Thoracic aorta (tissue), 2 donors: ENCODE data around the gene PCBP3. TPM values are rescaled to one million over a fixed set of nuclear protein-coding genes. Genes with fewer than 3 reads are reported as not detected.
"Not testable (repeated sequence)": the region's sequence is repeated elsewhere in the genome, so short reads cannot be mapped to it uniquely, and the experiment has no call there.

Source experiments
- ATAC-seq: fragments of 150-250 bp; one replicate; pipeline ENCODE4 v1.8.0; 2017; ENCODE audit warnings: low read depth; ENCODE audit not compliant: insufficient number of reproducible peaks, low FRiP score
- DNase-seq: peaks from one replicate; pipeline ENCODE4 v3.0.0-alpha.2; 2020; ENCODE audit warnings: low spot score
- H3K27ac ChIP-seq, 2 donors: fragments of 200-600 bp; sonication (generic); 1 replicate in 1 of 2; 2 replicates in 1 of 2; pipeline ENCODE4 v1.5.1; 2016; ENCODE audit warnings: mild to moderate bottlenecking in 2 of 2, moderate library complexity in 2 of 2
- H3K27me3 ChIP-seq: fragments of 200-600 bp; sonication (generic); replicated peaks from 2 replicates; pipeline ENCODE4 v1.6.0; 2016; ENCODE audit warnings: mild to moderate bottlenecking; ENCODE audit not compliant: insufficient read depth
- H3K36me3 ChIP-seq: fragments of 200-600 bp; sonication (generic); one replicate; pipeline ENCODE4 v1.5.1; 2016
- H3K4me1 ChIP-seq, 2 donors: fragments of 200-600 bp; sonication (generic); 1 replicate in 1 of 2; 2 replicates in 1 of 2; pipeline versions ENCODE4 v1.5.1 to v1.6.0; 2016; ENCODE audit warnings: low read depth in 2 of 2, mild to moderate bottlenecking in 1 of 2; ENCODE audit not compliant: control insufficient read depth in 1 of 2
- H3K4me3 ChIP-seq: fragments of 200-600 bp; sonication (generic); 2 replicates; pipeline ENCODE4 v1.5.1; 2016; ENCODE audit warnings: mild to moderate bottlenecking
- H3K9me3 ChIP-seq: fragments of 200-600 bp; sonication (generic); 2 replicates; pipeline ENCODE4 v1.5.1; 2016
- CTCF ChIP-seq: fragments of 200-600 bp; sonication (generic); IDR thresholded peaks from one replicate; pipeline ENCODE4 v1.5.1; 2019; ENCODE audit warnings: antibody characterized with exemption
- total RNA-seq, 2 donors: library from RNA; depleted of rRNA; stranded (reverse); fragments of >200 nt; gene quantifications; one replicate each; pipeline versions ENCODE4 v1.1.0 to v1.2.3, GENCODE V29; 2016

PCBP3 gene
- total RNA-seq, 2 donors from 2014 or later: 4.5 to 28.4 TPM

- H3K9me3 ChIP-seq: no peaks in the 10 kb centered on the region
- H3K4me3 ChIP-seq: no peak overlapping the region
- no peak for ATAC-seq
- H3K27me3 ChIP-seq: no peaks in the 10 kb centered on the region
- no peak for DNase-seq
- peaks cover 0 to 3% of the 10 kb centered on the region in 2 donors for H3K4me1 ChIP-seq
- H3K27ac ChIP-seq: no peak overlapping the region
- H3K36me3 ChIP-seq: no peaks in the 10 kb centered on the region
- no peak for TF ChIP-seq CTCF
Observed at GRCh38 chr21:45719177-45719802, 75.8 kb downstream of the PCBP3 start.

- ATAC-seq, H3K27me3 ChIP-seq, H3K27ac ChIP-seq, H3K4me3 ChIP-seq, H3K9me3 ChIP-seq, H3K36me3 ChIP-seq, DNase-seq: not testable (repeated sequence)
- peaks cover 0 to 12% of the 10 kb centered on the region in 2 donors for H3K4me1 ChIP-seq
Observed at GRCh38 chr21:45720204-45720603, 76.7 kb downstream of the PCBP3 start.

- Histone ChIP-seq H3K36me3 (no peaks in the 10 kb centered on the region), H3K4me1 (peaks cover 0 to 15% of the 10 kb centered on the region in 2 donors), H3K27me3 (no peaks in the 10 kb centered on the region), H3K27ac (no peak overlapping the region), H3K9me3 (no peaks in the 10 kb centered on the region), H3K4me3 (no peak overlapping the region)
- DNase-seq (no peak), ATAC-seq (no peak)
- no peak for TF ChIP-seq CTCF
Observed at GRCh38 chr21:45721671-45722070, 78.1 kb downstream of the PCBP3 start.

GRCh38 chr21:45723049-45723958, 79.8 kb downstream of the PCBP3 start:
- TF ChIP-seq CTCF: no peak
- no peak overlapping the region for H3K27ac ChIP-seq
- DNase-seq: no peak
- peaks cover 0 to 15% of the 10 kb centered on the region in 2 donors for H3K4me1 ChIP-seq
- H3K4me3 ChIP-seq: no peak overlapping the region
- no peaks in the 10 kb centered on the region for H3K27me3 ChIP-seq
- no peak for ATAC-seq
- no peaks in the 10 kb centered on the region for H3K36me3 ChIP-seq
- H3K9me3 ChIP-seq: no peaks in the 10 kb centered on the region

- no peak for TF ChIP-seq CTCF
- Histone ChIP-seq H3K4me3 (peak overlapping the region; percentile 41), H3K27me3 (no peaks in the 10 kb centered on the region), H3K36me3 (no peaks in the 10 kb centered on the region), H3K9me3 (no peaks in the 10 kb centered on the region), H3K4me1 (peaks cover 0 to 15% of the 10 kb centered on the region in 2 donors), H3K27ac (no peak overlapping the region)
- DNase-seq (no peak), ATAC-seq (no peak)
Observed at GRCh38 chr21:45724345-45724961, 80.9 kb downstream of the PCBP3 start.
